MM.1S (cell line): Measurements from ENCODE around the gene LZTS3.

Experiments used
- CTCF ChIP-seq: fragments of 300-600 bp; sonication (generic); IDR thresholded peaks from 2 replicates; pipeline ENCODE4 v1.5.1; 2016; ENCODE audit warnings: antibody characterized with exemption, low read length, mixed read lengths
- EZH2 ChIP-seq: fragments of 300-600 bp; sonication (generic); optimal IDR thresholded peaks from 2 replicates; pipeline ENCODE3; 2017; ENCODE audit warnings: low read depth, mild to moderate bottlenecking, antibody characterized with exemption, low read length, mixed read lengths

GRCh38 chr20:3121955-3122610, 51.3 kb downstream of the LZTS3 start:
- TF ChIP-seq CTCF: no peak
- TF ChIP-seq EZH2: no peak
